GM21367 (cell line): Measurements from ENCODE around the gene TYW1.
"Not testable (repeated sequence)": the region's sequence is repeated elsewhere in the genome, so short reads cannot be mapped to it uniquely, and the experiment has no call there.

Experiments
- ATAC-seq: cut with Tn5 transposase; IDR thresholded peaks from one replicate; pipeline ENCODE4 v1.9.1; 2021; ENCODE audit not compliant: unreplicated experiment

The TYW1 gene

GRCh38 chr7:67184912-67185659 is 188.5 kb downstream of the TYW1 start:
- not testable (repeated sequence) for ATAC-seq

DNA sequence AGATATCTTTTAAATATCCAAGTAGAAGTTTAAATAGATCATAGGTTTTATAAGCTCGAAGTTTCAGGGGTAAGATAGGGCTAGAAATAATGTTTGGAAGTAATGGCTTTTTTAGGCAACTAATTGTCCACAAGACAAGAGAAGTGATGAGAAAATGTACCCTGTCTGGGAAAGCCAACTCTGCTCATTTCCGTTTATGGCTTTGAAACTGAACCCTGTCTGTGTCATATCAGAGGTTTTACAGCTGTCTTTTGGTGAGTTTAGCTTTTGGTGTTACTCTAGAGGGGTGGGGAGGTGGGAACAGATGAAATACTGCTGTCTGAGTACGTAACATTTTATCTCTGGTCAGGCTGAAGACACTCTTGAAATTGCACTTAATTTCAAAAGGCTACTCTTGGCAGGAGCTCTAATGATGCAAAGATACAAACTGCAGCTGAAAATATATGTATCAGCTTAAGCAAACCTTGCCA is 189.1 kb downstream of the TYW1 start:
- peak; percentile 91 for ATAC-seq

- ATAC-seq, result not testable (repeated sequence)
Measured at GRCh38 chr7:67189160-67189559, 192.5 kb downstream of the TYW1 start.

GRCh38 chr7:67189801-67190465 is 193.3 kb downstream of the TYW1 start:
- ATAC-seq, result not testable (repeated sequence)

DNA sequence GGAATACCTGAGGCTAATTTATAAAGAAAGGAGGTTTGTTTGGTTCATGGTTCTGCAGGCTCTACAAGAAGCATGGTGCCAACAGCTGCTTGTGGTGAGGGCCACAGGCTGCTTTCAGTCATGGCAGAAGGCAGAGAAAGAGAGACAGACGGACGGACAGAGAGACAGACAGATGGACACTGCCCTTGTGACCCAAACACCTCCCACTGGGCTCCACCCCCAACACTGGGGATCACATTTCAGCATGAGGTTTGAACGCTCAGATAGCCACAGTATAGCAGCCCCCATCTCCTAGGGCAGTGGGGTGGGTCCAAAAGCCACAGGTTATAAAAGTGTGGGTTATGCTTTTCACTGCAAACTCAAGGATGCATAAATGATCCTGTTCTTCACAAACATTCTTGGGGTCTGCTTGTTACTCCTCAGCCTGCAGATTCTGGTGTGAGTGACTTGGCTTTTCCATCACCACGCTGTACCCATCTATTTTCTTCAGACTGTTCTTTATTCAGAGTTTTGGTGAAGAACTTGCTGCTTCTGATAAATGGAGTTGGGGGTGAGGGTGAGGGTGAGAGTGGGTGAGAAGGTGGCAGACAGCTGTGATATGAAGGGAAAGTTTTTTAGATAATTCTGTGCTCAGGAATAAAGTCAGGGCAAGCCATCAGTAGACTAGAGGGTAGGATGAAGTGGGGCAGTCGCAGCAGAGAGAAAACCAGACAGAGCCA is 194.5 kb downstream of the TYW1 start:
- ATAC-seq, result not testable (repeated sequence)

- not testable (repeated sequence) for ATAC-seq
Measured at GRCh38 chr7:67192123-67192702, 195.6 kb downstream of the TYW1 start.

DNA sequence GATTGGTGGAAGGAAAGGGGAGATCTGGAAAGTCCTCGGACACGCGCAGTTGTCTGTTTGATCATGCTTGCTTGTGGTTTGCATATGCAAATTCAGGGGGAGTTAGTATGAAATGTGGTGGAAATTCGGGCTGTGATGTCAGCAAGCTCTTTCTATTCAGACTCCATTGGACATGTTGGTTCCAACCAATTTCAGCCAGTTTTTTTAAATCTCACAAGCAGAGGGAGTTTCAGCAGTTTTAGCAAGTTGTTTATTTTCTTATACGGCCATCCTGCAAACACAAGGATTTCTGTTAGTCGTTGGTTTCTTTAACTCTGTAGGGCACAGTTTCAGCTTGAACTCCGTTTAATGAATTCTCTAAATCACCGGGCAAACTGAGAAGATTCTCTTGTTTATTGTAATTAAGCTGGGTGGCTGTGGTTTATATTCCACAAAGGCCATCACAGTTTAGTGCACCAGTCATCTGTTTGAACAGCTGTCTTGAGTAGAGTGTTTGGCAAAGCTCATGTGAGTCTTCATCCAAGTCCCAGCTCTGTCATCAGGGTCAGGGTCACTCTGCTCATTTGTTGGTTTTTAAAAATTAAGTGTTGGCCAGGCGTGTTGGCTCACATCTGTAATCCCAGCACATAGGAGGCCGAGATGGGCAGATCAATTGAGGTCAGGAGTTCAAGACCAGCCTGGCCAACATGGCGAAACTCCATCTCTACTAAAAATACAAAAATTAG is 196.4 kb downstream of the TYW1 start:
- not testable (repeated sequence) for ATAC-seq

DNA sequence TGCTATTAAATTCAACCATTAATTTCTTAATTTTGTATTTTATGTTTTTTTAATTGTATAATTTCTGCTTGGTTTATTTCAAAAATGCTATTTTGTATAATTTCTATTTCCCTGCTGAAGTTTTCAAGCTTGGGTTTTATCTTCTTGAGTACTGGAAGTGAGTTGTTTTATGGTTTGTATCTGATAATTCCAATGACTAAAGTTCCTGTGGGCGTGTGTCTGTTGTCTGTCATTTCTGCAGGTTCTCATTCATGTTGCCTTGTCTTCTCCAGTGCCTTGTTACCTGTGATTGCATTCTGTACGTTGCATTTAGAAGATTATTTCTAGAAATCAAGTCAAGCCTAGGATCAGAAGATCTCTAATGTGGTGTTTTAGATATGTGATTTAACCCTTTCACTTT is 199.5 kb downstream of the TYW1 start:
- not testable (repeated sequence) for ATAC-seq

DNA sequence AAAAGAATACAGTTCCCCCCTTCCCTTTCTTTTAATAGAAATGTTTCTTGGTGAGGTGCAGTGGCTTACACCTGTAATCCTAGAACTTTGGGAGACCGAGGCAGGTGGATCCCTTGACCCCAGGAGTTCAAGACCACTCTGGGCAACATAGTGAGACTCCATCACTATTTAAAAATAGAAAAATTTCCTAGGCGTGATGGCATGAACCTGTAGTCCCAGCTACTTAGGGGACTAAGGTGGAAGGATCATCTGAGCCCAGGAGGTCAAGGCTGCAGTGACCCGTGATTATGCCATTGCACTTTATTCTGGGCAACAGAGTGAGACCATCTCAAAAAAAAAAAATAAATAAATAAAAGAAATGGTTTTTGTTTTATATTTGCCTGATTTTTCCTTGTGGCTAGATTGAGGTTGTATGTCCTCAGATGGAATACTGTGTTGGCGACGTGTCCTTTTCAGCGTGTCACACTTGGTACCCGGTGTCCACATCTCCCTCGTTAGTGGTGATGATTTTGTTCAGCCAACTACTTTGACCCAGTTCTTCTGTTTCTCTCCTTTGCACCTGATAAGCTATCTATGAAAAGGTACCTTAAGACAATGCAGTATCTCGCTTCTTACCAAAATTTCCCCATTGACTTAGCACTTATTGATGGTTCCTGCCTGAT is 202.4 kb downstream of the TYW1 start:
- ATAC-seq, result not testable (repeated sequence)

DNA sequence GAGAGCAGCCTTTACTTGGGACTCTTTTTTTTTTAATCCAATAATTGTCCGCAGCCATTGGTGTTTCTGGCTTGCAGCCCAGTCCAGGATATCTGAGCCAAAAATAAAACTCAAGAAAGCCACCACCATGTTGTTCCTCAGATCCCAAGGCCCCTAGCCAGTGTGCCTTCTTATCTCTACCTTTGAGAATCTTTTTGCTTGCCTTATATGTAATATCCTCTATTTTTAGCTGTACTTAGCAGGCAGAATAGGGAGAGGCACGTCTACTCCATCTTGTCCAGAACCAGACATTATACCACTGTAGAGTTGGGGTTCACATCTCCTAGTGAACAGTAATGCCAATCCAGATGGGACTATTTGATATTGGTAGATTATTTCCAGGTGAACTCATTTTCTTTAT is 209.1 kb downstream of the TYW1 start:
- ATAC-seq, result not testable (repeated sequence)

GRCh38 chr7:67206452-67206851 is 209.8 kb downstream of the TYW1 start:
- ATAC-seq, result no peak

DNA sequence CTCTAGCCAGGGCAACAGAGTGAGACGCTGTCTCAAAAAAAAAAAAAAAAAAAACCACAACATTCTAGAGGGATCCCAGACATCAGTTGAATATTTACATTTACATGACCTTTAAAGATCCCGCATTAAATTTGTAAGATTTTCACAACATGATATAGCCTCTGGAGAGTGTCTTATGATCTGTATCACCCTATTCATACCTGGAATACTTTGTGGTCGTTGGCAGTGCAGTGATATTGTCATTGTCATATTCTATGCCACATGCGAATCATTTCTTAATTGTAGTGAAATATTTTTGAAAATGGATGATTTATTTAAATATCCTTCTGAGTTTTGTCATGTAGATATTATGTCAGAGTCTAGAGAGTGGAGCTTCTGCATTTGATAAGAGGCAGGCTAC is 212.0 kb downstream of the TYW1 start:
- ATAC-seq, result not testable (repeated sequence)

DNA sequence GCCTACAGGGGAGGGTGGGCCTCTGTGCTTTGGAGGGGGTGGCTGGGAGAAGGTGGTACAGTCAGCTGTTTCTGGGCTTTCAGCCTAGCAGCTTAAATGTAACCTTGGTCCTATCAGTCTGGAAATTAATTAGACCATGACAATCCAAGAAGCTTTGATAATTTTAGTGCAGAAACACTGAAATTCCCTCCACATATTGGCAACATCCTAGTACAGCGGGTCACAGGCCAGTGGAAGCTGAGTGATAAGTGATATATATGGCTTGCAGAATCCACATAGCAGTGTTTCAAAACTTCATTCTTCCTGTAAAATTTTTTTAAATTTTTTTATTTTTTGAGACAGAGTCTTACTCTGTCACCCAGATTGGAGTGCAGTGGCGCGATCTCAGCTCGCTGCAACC is 212.6 kb downstream of the TYW1 start:
- ATAC-seq, result no peak

- ATAC-seq, result no peak
Measured at GRCh38 chr7:67210567-67210966, 213.9 kb downstream of the TYW1 start.

DNA sequence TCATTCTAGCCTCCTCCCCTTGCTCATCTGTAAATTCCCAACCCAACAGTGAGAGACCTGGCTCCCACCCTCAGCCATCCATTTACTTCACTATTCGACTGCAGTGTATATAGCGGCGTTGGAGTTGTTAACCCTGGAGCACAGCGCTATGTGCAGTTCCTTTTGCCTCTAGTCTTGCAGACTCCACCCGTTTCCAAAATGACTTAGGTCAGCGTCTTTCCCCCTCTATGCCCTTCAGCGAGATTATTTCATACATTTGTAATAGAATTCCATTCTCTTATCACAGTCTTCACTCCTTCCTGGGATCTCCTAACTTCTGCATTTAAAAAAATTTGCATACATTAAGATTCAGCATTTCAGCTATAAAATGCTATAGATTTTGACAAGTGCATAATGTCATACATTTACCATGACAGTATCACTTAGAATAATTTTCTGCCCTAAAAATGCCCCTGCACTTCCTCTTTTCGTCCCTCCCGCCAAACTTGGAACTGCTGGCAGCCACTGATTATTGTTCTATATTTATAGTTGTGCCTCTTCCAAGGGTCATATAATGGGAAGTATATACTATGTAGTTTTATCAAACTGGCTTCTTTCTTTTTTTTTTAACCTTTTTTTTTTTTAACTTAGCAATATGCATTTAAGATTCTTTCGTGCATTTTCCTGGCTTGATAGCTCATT is 215.2 kb downstream of the TYW1 start:
- not testable (repeated sequence) for ATAC-seq

- ATAC-seq, result not testable (repeated sequence)
Measured at GRCh38 chr7:67213038-67213437, 216.4 kb downstream of the TYW1 start.

DNA sequence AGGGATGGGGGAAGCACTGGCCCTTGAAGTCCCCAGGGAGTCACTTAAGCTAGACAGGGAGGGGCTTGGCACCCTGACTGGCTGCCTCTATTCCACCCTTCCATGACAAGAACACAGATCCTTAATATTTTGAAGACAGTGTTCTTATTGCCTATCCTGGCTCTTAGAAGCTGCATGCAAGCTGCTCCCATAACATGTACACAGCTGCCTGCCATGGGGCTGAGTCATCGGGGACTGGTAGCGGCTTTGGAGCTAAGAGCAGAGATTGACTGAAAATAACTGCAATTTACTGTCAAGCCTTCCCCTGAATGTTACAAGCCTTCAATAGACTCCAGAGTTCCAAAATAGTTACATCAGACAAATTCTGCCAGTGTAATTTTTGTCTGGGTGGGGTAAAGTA is 226.9 kb downstream of the TYW1 start:
- not testable (repeated sequence) for ATAC-seq

DNA sequence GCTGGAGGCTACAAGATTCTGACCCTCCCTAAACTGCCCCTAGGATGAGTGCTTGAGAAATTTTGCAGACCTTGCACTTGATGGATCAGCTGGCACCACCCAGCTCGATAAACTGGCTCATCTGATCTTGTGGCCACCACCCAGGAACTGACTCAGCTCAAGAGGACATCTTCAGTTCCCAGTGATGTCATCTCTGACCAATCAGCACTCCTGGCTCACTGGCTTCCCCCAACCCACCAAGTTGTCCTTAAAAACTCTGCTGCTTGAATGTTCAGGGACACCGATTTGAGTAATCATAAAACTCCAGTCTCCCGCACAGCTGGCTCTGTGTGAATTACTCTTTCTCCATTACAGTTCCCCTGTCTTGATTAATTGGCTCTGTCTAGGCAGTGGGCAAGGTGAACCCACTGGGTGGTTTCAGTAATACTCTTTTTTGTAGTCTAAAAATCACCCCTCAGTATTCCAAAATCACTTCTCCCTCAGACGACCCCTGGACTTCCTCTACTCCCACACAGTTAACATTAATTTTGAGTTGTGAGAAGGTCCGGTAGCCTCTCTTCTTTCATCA is 229.8 kb downstream of the TYW1 start:
- not testable (repeated sequence) for ATAC-seq

DNA sequence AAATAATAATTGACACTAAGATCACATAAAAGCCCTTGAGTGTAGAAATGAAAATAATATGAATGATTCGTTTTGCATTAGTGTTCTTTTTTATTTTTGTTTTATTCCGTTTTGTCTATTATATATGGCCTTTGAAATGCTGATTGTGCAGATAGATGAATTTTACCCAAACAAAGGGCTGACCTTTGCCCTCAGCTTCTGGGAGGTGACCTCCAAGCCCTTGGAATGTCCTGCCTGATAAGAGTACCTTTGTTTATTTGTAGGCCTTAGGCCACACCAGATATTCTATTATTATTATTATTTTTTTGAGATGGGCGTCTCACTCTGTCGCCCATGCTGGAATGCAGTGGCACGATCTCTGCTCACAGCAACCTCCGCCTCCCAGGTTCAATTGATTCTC is 230.3 kb downstream of the TYW1 start:
- ATAC-seq, result not testable (repeated sequence)
